ENCODE results near the gene RPS6KC1.

The RPS6KC1 gene

GRCh38 chr1:213124590-213124989 is 73.5 kb downstream of the RPS6KC1 start:
- no peak overlapping the region for H3K27ac ChIP-seq
- TF ChIP-seq CTCF (conservative IDR thresholded peaks at IDR 0.05) (no peak), ZFX (IDR thresholded peaks at IDR 0.05) (no peak)

- H3K27ac ChIP-seq, result no peak overlapping the region
Observed at GRCh38 chr1:213125643-213126042, 74.6 kb downstream of the RPS6KC1 start.

GRCh38 chr1:213127074-213127473 is 76.0 kb downstream of the RPS6KC1 start:
- H3K27ac ChIP-seq, result no peak overlapping the region
- TF ChIP-seq CTCF (conservative IDR thresholded peaks at IDR 0.05) (no peak), ZFX (IDR thresholded peaks at IDR 0.05) (no peak)

More at GRCh38 chr1:213125643-213126042, 74.6 kb downstream of the RPS6KC1 start:
- TF ChIP-seq ZFX (IDR thresholded peaks at IDR 0.05) (no peak), CTCF (conservative IDR thresholded peaks at IDR 0.05) (no peak)

GRCh38 chr1:213131851-213132655 is 81.0 kb downstream of the RPS6KC1 start:
- H3K27ac ChIP-seq, result no peak overlapping the region
- peak; percentile 35 for TF ChIP-seq CTCF (conservative IDR thresholded peaks at IDR 0.05)
- TF ChIP-seq ZFX (IDR thresholded peaks at IDR 0.05), result no peak

GRCh38 chr1:213135572-213135971 is 84.5 kb downstream of the RPS6KC1 start:
- no peak for TF ChIP-seq ZFX (IDR thresholded peaks at IDR 0.05)
- TF ChIP-seq CTCF (conservative IDR thresholded peaks at IDR 0.05), result no peak
- H3K27ac ChIP-seq, result no peak overlapping the region

- no peak for TF ChIP-seq ZFX (IDR thresholded peaks at IDR 0.05)
- no peak for TF ChIP-seq CTCF (conservative IDR thresholded peaks at IDR 0.05)
- H3K27ac ChIP-seq, result no peak overlapping the region
Observed at GRCh38 chr1:213136190-213136917, 85.3 kb downstream of the RPS6KC1 start.

- no peak overlapping the region for H3K27ac ChIP-seq
- no peak for TF ChIP-seq ZFX (IDR thresholded peaks at IDR 0.05)
Observed at GRCh38 chr1:213138391-213138790, 87.3 kb downstream of the RPS6KC1 start.

All from C4-2B (cell line).